Erythroblast (primary cell): Measurements from ENCODE around the gene EDEM2.

Experiments
- GATA1 ChIP-seq: IDR thresholded peaks from 2 replicates; pipeline ENCODE4 v1.6.1; 2011; ENCODE audit warnings: low read depth, mild to moderate bottlenecking, control low read depth, low read length, moderate library complexity
- POLR2A ChIP-seq: IDR thresholded peaks from 2 replicates; pipeline ENCODE4 v1.6.1; 2011; ENCODE audit warnings: mild to moderate bottlenecking, low read length

DNA sequence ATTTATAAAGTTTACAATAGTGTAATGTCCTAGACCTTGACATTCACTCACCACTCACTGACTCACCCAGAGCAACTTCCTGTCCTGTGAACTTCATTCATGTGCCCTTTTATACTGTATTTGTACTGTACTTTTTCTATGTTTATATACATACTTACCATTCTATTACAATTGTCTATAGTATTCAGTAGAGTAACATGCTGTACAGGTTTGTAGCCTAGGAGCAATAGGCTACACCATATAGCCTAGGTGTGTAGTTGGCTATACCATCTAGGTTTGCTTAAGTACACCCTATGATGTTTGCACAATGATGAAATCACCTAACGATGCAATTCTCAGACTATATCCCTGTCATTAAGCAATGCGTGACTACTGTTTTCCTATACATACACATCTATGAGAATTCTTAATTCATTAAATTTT lies 17.5 kb downstream of the EDEM2 start:
- TF ChIP-seq POLR2A (no peak), GATA1 (no peak)
